Astrocyte (in vitro differentiated cells and primary cell): Measurements from ENCODE around the gene IL27RA. TPM values are rescaled to one million over a fixed set of nuclear protein-coding genes. Genes with fewer than 3 reads are reported as not detected.
"Not testable (repeated sequence)": the region's sequence is repeated elsewhere in the genome, so short reads cannot be mapped to it uniquely, and the experiment has no call there.

ENCODE experiments used
- DNase-seq: peaks from one replicate; pipeline ENCODE4 v3.0.0-alpha.2; 2010; ENCODE audit warnings: low read depth
- FAIRE-seq: peaks from 2 replicates; lab custom pipeline; 2011; peaks lifted over from hg19 to GRCh38; lab: Jason Lieb, UNC
- H2AFZ ChIP-seq: 2 replicates; pipeline ENCODE4 v1.6.0; 2012; ENCODE audit warnings: low read depth, low read length, inconsistent platforms
- H3K27ac ChIP-seq: 2 replicates; pipeline ENCODE4 v1.5.1; 2011; ENCODE audit warnings: low read depth, low read length, inconsistent platforms
- H3K27me3 ChIP-seq: 2 replicates; pipeline ENCODE4 v1.6.0; 2011; ENCODE audit warnings: low read length, inconsistent platforms; ENCODE audit not compliant: insufficient read depth
- H3K36me3 ChIP-seq: 2 replicates; pipeline ENCODE4 v1.5.1; 2011; ENCODE audit warnings: low read length, inconsistent platforms; ENCODE audit not compliant: insufficient read depth
- H3K4me1 ChIP-seq: 2 replicates; pipeline ENCODE4 v1.5.1; 2011; ENCODE audit warnings: low read length, inconsistent platforms; ENCODE audit not compliant: insufficient read depth
- H3K4me2 ChIP-seq: 2 replicates; pipeline ENCODE4 v1.6.0; 2012; ENCODE audit warnings: low read length, inconsistent platforms
- H3K4me3 ChIP-seq: 2 replicates; pipeline ENCODE4 v1.5.1; 2011; ENCODE audit warnings: low read depth, mild to moderate bottlenecking, low read length, inconsistent platforms; ENCODE audit not compliant: insufficient read depth
- H3K79me2 ChIP-seq: 2 replicates; pipeline ENCODE4 v1.6.0; 2012; ENCODE audit warnings: mild to moderate bottlenecking, low read length, inconsistent platforms; ENCODE audit not compliant: insufficient read depth
- H3K9ac ChIP-seq: 2 replicates; pipeline ENCODE4 v1.6.0; 2012; ENCODE audit warnings: mild to moderate bottlenecking, low read length, inconsistent platforms
- H3K9me3 ChIP-seq: 2 replicates; pipeline ENCODE4 v1.5.1; 2012; ENCODE audit warnings: low read depth, mild to moderate bottlenecking, low read length, inconsistent platforms; ENCODE audit not compliant: insufficient read depth
- H4K20me1 ChIP-seq: 2 replicates; pipeline ENCODE4 v1.6.0; 2012; ENCODE audit warnings: low read length, inconsistent platforms; ENCODE audit not compliant: insufficient read depth
- H3K27ac Mint-ChIP-seq: one replicate; pipeline ENCODE4 v1.8.0; 2021; ENCODE audit warnings: mild to moderate bottlenecking, mixed read lengths; ENCODE audit not compliant: unreplicated experiment
- H3K27me3 Mint-ChIP-seq: one replicate; pipeline ENCODE4 v1.8.0; 2021; ENCODE audit warnings: low read depth, mixed read lengths; ENCODE audit not compliant: unreplicated experiment
- H3K36me3 Mint-ChIP-seq: one replicate; pipeline ENCODE4 v1.8.0; 2021; ENCODE audit warnings: low read depth, mixed read lengths; ENCODE audit not compliant: unreplicated experiment
- H3K4me1 Mint-ChIP-seq: one replicate; pipeline ENCODE4 v1.8.0; 2021; ENCODE audit warnings: low read depth, mixed read lengths; ENCODE audit not compliant: unreplicated experiment
- H3K4me3 Mint-ChIP-seq: one replicate; pipeline ENCODE4 v1.8.0; 2021; ENCODE audit warnings: mild to moderate bottlenecking, moderate library complexity, mixed read lengths; ENCODE audit not compliant: unreplicated experiment
- H3K9me3 Mint-ChIP-seq: one replicate; pipeline ENCODE4 v1.8.0; 2021; ENCODE audit warnings: mild to moderate bottlenecking, mixed read lengths; ENCODE audit not compliant: unreplicated experiment
- EZH2 ChIP-seq: IDR thresholded peaks from 2 replicates; pipeline ENCODE4 v1.6.1; 2012; ENCODE audit warnings: mild to moderate bottlenecking, low read length, inconsistent platforms; ENCODE audit not compliant: insufficient read depth
- total RNA-seq: library from RNA; stranded (reverse); gene quantifications from 2 replicates; pipeline ENCODE4 v1.2.1, GENCODE V29; 2021
- TF ChIP-seq, protein P1 (sequence below): IDR thresholded peaks from 2 replicates; pipeline ENCODE4 v1.5.1; 2011; ENCODE audit warnings: low read depth, mild to moderate bottlenecking, inconsistent platforms, low read length, moderate library complexity; ENCODE audit not compliant: insufficient read depth

Gene IL27RA
- total RNA-seq, 1 donor from 2014 or later = 5.7 TPM

DNA sequence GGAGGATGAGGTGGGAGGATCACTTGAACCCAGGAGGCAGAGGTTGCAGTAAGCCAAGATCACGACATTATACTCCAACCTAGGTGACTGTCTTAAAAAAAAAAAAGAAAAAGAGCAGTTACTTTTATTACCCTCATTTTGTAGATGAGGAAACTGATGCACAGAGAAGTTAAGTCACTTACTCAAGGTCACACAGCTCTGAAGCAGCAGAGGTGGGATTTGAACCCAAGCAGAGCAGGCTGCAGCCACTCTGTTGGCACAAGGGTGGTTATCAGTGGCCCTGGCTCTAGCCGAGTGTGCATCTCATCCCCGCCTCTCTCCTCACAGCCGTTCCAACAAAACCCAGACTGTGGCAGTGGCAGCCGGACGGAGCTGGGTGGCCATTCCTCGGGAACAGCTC, 7.6 kb downstream of the IL27RA start:
- no peaks in the 10 kb centered on the region for H4K20me1 ChIP-seq
- Mint-ChIP-seq H3K36me3 (peaks cover 2% of the 10 kb centered on the region), H3K27ac (no peak overlapping the region), H3K27me3 (no peaks in the 10 kb centered on the region), H3K4me3 (no peak overlapping the region), H3K4me1 (no peaks in the 10 kb centered on the region), H3K9me3 (no peaks in the 10 kb centered on the region)
- H3K79me2 ChIP-seq = no peaks in the 10 kb centered on the region
- DNase-seq (no peak), FAIRE-seq (no peak)
- no peak overlapping the region for H2AFZ ChIP-seq
- H3K27me3 ChIP-seq = no peaks in the 10 kb centered on the region
- no peak overlapping the region for H3K9ac ChIP-seq
- H3K4me2 ChIP-seq = no peak overlapping the region
- H3K4me3 ChIP-seq = no peak overlapping the region
- H3K4me1 ChIP-seq = no peaks in the 10 kb centered on the region
- TF ChIP-seq, protein P1, sequence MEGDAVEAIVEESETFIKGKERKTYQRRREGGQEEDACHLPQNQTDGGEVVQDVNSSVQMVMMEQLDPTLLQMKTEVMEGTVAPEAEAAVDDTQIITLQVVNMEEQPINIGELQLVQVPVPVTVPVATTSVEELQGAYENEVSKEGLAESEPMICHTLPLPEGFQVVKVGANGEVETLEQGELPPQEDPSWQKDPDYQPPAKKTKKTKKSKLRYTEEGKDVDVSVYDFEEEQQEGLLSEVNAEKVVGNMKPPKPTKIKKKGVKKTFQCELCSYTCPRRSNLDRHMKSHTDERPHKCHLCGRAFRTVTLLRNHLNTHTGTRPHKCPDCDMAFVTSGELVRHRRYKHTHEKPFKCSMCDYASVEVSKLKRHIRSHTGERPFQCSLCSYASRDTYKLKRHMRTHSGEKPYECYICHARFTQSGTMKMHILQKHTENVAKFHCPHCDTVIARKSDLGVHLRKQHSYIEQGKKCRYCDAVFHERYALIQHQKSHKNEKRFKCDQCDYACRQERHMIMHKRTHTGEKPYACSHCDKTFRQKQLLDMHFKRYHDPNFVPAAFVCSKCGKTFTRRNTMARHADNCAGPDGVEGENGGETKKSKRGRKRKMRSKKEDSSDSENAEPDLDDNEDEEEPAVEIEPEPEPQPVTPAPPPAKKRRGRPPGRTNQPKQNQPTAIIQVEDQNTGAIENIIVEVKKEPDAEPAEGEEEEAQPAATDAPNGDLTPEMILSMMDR = no peak
- no peak for TF ChIP-seq EZH2
- H3K27ac ChIP-seq = no peak overlapping the region
- H3K9me3 ChIP-seq = no peaks in the 10 kb centered on the region
- no peaks in the 10 kb centered on the region for H3K36me3 ChIP-seq

DNA sequence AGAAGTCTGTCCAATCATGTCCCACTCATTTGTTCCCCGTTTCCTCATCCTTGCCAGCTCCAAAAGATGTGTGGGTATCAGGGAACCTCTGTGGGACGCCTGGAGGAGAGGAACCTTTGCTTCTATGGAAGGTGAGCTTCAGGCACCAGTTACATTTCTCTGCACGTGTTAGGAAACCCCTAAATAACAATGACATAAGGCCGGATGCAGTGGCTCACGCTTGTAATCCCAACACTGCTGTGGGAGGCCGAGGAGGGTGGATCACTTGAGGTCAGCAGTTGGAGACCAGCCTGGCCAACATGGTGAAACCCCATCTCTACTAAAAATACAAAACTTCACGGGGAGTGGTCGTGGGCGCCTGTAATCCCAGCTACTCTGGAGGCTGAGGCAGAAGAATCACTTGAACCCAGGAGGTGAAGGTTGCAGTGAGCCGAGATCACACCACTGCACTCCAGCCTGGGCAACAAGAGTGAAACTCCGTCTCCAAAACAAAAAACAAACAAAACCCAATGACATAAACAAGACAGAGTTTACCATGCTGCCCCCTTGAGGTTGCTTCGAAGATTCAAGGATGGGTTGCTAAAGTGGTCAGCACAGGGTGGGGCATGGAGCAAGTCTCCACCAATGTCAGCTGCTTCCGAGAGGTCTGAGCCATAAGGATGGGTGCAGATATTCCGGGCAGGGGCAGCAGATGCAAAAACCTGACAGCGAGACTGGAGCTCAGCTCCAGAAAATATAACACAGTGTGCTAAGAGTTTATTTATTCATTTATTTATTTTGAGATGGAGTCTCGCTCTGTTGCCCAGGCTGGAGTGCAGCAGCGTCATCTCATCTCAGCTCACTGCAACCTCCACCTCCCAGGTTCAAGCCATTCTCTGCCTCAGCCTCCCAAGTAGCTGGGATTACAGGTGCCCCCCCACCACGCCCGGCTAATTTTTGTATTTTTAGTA, 11.4 kb downstream of the IL27RA start:
- H3K9me3 ChIP-seq, H3K9me3 Mint-ChIP-seq, H3K4me3 ChIP-seq, H3K36me3 Mint-ChIP-seq, H3K27me3 ChIP-seq, H3K4me3 Mint-ChIP-seq, FAIRE-seq, H3K9ac ChIP-seq, H3K4me1 Mint-ChIP-seq, DNase-seq, H3K27ac Mint-ChIP-seq, H4K20me1 ChIP-seq, H3K27ac ChIP-seq, H3K36me3 ChIP-seq, H3K27me3 Mint-ChIP-seq, H2AFZ ChIP-seq, H3K79me2 ChIP-seq, H3K4me2 ChIP-seq, H3K4me1 ChIP-seq: not testable (repeated sequence)
- TF ChIP-seq, protein P1 = peak; percentile 45

DNA sequence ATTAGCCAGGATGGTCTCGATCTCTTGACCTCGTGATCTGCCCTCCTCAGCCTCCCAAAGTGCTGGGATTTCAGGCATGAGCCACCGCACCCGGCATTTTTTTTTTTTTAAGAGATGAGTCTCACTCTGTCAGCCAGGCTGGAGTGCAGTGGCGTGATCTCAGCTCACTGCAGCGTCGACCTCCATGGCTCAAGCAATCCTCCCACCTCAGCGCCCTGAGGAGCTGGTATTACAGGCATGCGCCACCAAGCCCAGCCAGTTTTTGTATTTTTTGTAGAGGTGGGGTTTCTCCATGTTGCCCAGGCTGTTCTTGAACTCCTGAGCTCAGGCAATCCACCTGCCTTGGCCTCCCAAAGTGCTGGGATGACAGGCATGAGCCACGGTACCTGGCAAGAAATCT, 16.3 kb downstream of the IL27RA start:
- not testable (repeated sequence) for H3K27me3 ChIP-seq, H3K4me1 Mint-ChIP-seq, FAIRE-seq, DNase-seq, H3K36me3 ChIP-seq, H3K9ac ChIP-seq, H3K27ac ChIP-seq, H3K4me3 Mint-ChIP-seq, H4K20me1 ChIP-seq, H3K27ac Mint-ChIP-seq, H3K9me3 Mint-ChIP-seq, H3K4me2 ChIP-seq, H3K4me3 ChIP-seq, H3K27me3 Mint-ChIP-seq, H3K9me3 ChIP-seq, H3K4me1 ChIP-seq, H3K79me2 ChIP-seq, H2AFZ ChIP-seq
- H3K36me3 Mint-ChIP-seq = peaks cover 10% of the 10 kb centered on the region
